KMS-11 (cell line): Measurements from ENCODE around the gene KCNMB3.
A peak's percentile ranks its signal among the peaks of the same experiment; 100 is the strongest.
"Not testable (repeated sequence)": the region's sequence is repeated elsewhere in the genome, so short reads cannot be mapped to it uniquely, and the experiment has no call there.

Source experiments
- H2AFZ ChIP-seq: fragments of 200-600 bp; sonication (generic); 2 replicates; pipeline ENCODE4 v1.6.1; 2016; ENCODE audit warnings: antibody characterized with exemption, mixed run types, low read depth
- H3K27ac ChIP-seq: fragments of 200-600 bp; sonication (generic); 2 replicates; pipeline ENCODE4 v1.6.1; 2016; ENCODE audit warnings: mild to moderate bottlenecking, mixed run types
- H3K27me3 ChIP-seq: fragments of 200-600 bp; sonication (generic); 2 replicates; pipeline ENCODE4 v1.6.1; 2017; ENCODE audit warnings: mild to moderate bottlenecking, low read depth, mixed run types, moderate library complexity; ENCODE audit not compliant: insufficient read depth
- H3K36me3 ChIP-seq: fragments of 200-600 bp; sonication (generic); 2 replicates; pipeline ENCODE4 v1.6.1; 2017; ENCODE audit warnings: mild to moderate bottlenecking, mixed run types; ENCODE audit not compliant: insufficient read depth
- H3K4me1 ChIP-seq: fragments of 200-600 bp; sonication (generic); 2 replicates; pipeline ENCODE4 v1.6.1; 2016; ENCODE audit warnings: mild to moderate bottlenecking, low read depth, mixed run types; ENCODE audit not compliant: poor library complexity, severe bottlenecking
- H3K4me2 ChIP-seq: fragments of 200-600 bp; sonication (generic); 2 replicates; pipeline ENCODE4 v1.7.0; 2016; ENCODE audit warnings: mild to moderate bottlenecking, mixed run types
- H3K4me3 ChIP-seq: fragments of 200-600 bp; sonication (generic); IDR thresholded peaks from 2 replicates; pipeline ENCODE4 v1.6.1; 2017; ENCODE audit warnings: low read depth, low read length, mixed read lengths; ENCODE audit not compliant: insufficient read depth
- H3K79me2 ChIP-seq: fragments of 200-600 bp; sonication (generic); 2 replicates; pipeline ENCODE4 v1.6.1; 2016; ENCODE audit warnings: low read depth, mixed run types; ENCODE audit not compliant: insufficient read depth
- H3K9ac ChIP-seq: fragments of 200-600 bp; sonication (generic); 2 replicates; pipeline ENCODE4 v1.6.1; 2016; ENCODE audit warnings: mild to moderate bottlenecking, mixed run types
- H4K20me1 ChIP-seq: fragments of 200-600 bp; sonication (generic); 2 replicates; pipeline ENCODE4 v1.6.1; 2016; ENCODE audit warnings: mild to moderate bottlenecking, mixed run types; ENCODE audit not compliant: insufficient read depth
- TF ChIP-seq, protein P1 (sequence below): fragments of 200-600 bp; sonication (generic); conservative IDR thresholded peaks from 2 replicates; pipeline ENCODE4 v1.6.1; 2017; ENCODE audit warnings: low read depth, mild to moderate bottlenecking, antibody characterized with exemption, low read length, moderate library complexity, mixed read lengths

KCNMB3 gene

DNA sequence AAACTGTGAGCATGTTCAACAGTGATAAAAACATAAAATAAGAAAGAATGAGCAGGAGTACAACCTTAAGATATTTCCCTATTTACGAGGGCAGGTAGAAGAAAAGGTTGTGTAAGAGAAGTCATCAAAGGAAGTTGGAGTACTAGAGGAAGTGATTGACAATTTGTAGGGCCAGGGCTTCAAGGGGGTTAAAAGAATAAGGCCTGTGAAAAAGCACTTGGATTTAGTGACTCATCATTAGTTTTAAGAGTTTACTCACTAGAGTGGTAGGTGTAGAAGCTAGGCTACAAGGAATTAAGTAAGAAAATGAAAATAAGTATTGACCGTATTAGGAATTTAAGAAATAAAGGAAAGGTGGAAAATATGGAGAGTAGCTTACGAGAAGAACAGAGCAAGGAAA is 23.6 kb downstream of the KCNMB3 start:
- no peaks in the 10 kb centered on the region for H3K79me2 ChIP-seq
- no peak overlapping the region for H3K4me2 ChIP-seq
- H3K4me3 ChIP-seq: no peak overlapping the region
- H2AFZ ChIP-seq: no peak overlapping the region
- H3K27me3 ChIP-seq: no peaks in the 10 kb centered on the region
- TF ChIP-seq, protein P1, sequence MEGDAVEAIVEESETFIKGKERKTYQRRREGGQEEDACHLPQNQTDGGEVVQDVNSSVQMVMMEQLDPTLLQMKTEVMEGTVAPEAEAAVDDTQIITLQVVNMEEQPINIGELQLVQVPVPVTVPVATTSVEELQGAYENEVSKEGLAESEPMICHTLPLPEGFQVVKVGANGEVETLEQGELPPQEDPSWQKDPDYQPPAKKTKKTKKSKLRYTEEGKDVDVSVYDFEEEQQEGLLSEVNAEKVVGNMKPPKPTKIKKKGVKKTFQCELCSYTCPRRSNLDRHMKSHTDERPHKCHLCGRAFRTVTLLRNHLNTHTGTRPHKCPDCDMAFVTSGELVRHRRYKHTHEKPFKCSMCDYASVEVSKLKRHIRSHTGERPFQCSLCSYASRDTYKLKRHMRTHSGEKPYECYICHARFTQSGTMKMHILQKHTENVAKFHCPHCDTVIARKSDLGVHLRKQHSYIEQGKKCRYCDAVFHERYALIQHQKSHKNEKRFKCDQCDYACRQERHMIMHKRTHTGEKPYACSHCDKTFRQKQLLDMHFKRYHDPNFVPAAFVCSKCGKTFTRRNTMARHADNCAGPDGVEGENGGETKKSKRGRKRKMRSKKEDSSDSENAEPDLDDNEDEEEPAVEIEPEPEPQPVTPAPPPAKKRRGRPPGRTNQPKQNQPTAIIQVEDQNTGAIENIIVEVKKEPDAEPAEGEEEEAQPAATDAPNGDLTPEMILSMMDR: no peak
- no peaks in the 10 kb centered on the region for H3K4me1 ChIP-seq
- H3K27ac ChIP-seq: no peak overlapping the region
- no peaks in the 10 kb centered on the region for H3K36me3 ChIP-seq
- no peak overlapping the region for H3K9ac ChIP-seq
- no peaks in the 10 kb centered on the region for H4K20me1 ChIP-seq

DNA sequence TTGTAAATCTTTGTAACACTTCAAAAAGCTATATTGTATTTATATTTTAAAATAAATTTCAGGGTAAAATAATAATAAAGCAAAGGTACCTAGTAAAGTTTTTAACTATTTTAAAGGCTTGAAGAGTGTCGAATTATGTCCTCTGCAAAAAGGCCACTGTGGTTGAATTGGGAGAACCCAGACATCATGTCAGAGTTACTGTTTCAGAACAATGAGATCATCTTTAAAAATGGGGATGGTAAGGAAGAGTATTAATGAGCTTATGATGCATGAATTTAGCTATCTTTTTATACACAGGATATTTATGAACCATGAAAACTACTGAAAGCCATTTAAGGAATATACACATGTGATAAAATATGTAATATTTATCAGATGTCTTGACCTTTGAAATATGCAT is 26.3 kb downstream of the KCNMB3 start:
- no peaks in the 10 kb centered on the region for H3K36me3 ChIP-seq
- H3K79me2 ChIP-seq: no peaks in the 10 kb centered on the region
- H3K27ac ChIP-seq: no peak overlapping the region
- H3K4me3 ChIP-seq: no peak overlapping the region
- no peaks in the 10 kb centered on the region for H4K20me1 ChIP-seq
- TF ChIP-seq, protein P1: no peak
- no peak overlapping the region for H2AFZ ChIP-seq
- no peak overlapping the region for H3K9ac ChIP-seq
- H3K27me3 ChIP-seq: no peaks in the 10 kb centered on the region
- no peak overlapping the region for H3K4me2 ChIP-seq
- H3K4me1 ChIP-seq: no peaks in the 10 kb centered on the region

DNA sequence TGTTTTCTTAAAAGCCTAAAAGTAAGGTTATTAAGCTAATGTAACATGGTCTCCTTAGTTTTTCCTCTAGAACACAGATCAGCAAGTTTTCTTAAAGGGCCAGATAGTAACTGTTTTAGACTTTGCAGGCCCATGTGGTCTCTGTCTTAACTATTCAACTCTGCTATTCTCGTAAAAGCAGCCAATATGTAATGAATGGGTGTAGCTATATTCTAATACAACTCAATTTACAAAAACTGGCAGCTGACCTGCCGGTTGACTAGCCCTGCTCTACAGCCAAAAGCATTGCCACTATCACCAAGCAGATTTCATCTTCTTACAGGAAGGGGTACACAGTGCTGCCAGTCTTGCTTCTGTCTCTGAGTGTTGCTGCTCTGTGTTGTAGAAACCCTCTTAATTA is 27.4 kb downstream of the KCNMB3 start:
- H4K20me1 ChIP-seq: no peaks in the 10 kb centered on the region
- no peaks in the 10 kb centered on the region for H3K79me2 ChIP-seq
- H3K27me3 ChIP-seq: no peaks in the 10 kb centered on the region
- H3K4me2 ChIP-seq: no peak overlapping the region
- no peak overlapping the region for H3K4me3 ChIP-seq
- TF ChIP-seq, protein P1: no peak
- H2AFZ ChIP-seq: no peak overlapping the region
- H3K4me1 ChIP-seq: no peaks in the 10 kb centered on the region
- no peak overlapping the region for H3K9ac ChIP-seq
- H3K27ac ChIP-seq: no peak overlapping the region
- no peaks in the 10 kb centered on the region for H3K36me3 ChIP-seq

DNA sequence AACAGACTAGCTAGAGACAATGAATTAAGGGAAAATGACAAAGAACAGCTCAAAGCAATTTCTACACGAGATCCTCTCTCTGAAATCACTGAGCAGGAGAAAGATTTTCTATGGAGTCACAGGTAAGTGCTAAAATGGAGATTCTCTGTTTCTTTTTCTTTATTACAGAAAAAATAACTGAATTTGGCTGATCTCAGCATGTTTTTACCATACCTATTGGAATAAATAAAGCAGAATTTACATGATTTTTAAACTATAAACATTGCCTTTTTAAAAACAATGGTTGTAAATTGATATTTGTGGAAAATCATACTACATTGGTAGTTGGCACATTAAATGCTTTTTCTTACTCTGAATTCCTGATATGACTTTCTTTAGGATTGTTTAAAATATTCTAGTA is 32.7 kb downstream of the KCNMB3 start:
- not testable (repeated sequence) for H3K9ac ChIP-seq, H3K27ac ChIP-seq, H4K20me1 ChIP-seq

DNA sequence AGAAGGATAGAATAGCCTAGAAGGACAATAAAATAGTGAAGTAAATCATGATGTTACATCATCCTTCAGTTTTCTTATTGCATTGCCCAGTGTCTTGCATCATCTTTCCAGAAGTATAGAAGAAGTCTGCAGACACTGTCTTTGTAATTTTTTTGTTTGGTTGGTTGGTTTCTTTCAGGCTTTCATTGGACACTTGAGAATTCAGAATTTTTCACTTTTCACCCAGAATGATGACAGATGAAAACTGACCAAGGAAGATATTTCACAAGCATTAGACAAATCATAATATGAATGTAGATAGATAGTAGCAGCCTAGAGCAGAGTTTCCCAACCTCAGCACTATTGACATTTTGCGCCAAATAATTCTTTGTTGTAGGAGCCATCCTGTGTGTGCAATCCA is 35.4 kb downstream of the KCNMB3 start:
- H4K20me1 ChIP-seq, H3K27me3 ChIP-seq, H3K4me3 ChIP-seq, H3K79me2 ChIP-seq, H2AFZ ChIP-seq, H3K9ac ChIP-seq, H3K27ac ChIP-seq, H3K36me3 ChIP-seq: not testable (repeated sequence)
- peaks cover 15% of the 10 kb centered on the region for H3K4me1 ChIP-seq
- H3K4me2 ChIP-seq: 0 out of 2 replicates have a peak overlapping the region, but pooled peaks have one; percentile 6

More for the DNA sequence above, 32.7 kb downstream of the KCNMB3 start:
- not testable (repeated sequence) for H3K36me3 ChIP-seq, H3K4me3 ChIP-seq, H2AFZ ChIP-seq, H3K79me2 ChIP-seq, H3K4me2 ChIP-seq, H3K27me3 ChIP-seq
- H3K4me1 ChIP-seq: peaks cover 15% of the 10 kb centered on the region
